ENCODE data around the gene LRRC8D.

Gene LRRC8D

DNA sequence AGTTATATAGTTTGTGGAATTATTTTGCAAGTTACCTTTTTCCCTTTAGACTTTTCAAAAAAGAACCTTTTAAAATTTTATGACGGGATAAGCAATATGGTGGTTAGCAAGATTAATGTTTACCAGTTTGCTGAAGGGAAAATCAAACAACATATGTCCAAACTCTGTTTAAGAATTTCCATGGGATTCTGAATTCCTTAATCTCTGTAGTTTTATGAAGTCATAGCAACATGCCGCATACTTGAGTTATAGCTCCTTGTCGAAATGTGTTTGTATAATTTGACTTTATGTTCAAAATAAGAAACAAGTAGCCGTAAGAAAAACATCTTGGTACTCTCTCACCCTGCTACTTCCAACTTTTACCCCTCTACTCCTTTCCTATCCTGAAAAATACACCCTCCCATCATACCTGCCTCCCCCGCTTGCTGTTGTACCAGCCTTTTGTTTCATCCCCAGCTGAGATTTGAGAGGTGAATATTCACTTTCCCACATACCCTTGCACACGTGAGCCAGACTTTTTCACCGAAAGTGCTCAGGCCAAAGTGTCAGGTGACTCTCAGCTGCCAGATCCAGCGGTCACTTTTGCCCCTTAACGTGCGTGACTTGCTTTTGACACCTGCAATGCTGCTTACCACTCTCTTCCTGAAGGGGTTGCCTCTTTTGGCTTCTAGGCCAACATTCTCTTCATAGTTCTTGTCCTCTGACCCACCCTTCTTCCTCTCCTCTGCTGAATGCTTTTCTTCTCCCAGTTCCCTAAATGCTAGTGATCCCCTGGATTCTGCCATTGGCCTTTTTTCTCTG lies 90.6 kb downstream of the LRRC8D start:
- no peak for DNase-seq (ENCODE audit: extremely low read depth, insufficient read length)
- Histone ChIP-seq H3K36me3 (ENCODE audit: control insufficient read depth, insufficient read depth, low read length) (no peaks in the 10 kb centered on the region; the same call in 1 of the 2 replicates), H3K4me3 (replicated peaks; ENCODE audit: low read depth, low read length) (no peak overlapping the region), H3K27me3 (replicated peaks; ENCODE audit: control insufficient read depth, insufficient read depth, low read length) (no peaks in the 10 kb centered on the region)
- TF ChIP-seq, protein P1, sequence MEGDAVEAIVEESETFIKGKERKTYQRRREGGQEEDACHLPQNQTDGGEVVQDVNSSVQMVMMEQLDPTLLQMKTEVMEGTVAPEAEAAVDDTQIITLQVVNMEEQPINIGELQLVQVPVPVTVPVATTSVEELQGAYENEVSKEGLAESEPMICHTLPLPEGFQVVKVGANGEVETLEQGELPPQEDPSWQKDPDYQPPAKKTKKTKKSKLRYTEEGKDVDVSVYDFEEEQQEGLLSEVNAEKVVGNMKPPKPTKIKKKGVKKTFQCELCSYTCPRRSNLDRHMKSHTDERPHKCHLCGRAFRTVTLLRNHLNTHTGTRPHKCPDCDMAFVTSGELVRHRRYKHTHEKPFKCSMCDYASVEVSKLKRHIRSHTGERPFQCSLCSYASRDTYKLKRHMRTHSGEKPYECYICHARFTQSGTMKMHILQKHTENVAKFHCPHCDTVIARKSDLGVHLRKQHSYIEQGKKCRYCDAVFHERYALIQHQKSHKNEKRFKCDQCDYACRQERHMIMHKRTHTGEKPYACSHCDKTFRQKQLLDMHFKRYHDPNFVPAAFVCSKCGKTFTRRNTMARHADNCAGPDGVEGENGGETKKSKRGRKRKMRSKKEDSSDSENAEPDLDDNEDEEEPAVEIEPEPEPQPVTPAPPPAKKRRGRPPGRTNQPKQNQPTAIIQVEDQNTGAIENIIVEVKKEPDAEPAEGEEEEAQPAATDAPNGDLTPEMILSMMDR (IDR thresholded peaks at IDR 0.05; ENCODE audit: insufficient read depth, low read length, poor library complexity, severe bottlenecking), result no peak

- TF ChIP-seq, protein P1 (IDR thresholded peaks at IDR 0.05; ENCODE audit: insufficient read depth, low read length, poor library complexity, severe bottlenecking), result no peak
- no peak overlapping the region for H3K4me3 ChIP-seq (replicated peaks; ENCODE audit: low read depth, low read length)
- H3K27me3 ChIP-seq (replicated peaks; ENCODE audit: control insufficient read depth, insufficient read depth, low read length), result no peaks in the 10 kb centered on the region
- DNase-seq (ENCODE audit: extremely low read depth, insufficient read length), result no peak
- H3K36me3 ChIP-seq (ENCODE audit: control insufficient read depth, insufficient read depth, low read length), result no peaks in the 10 kb centered on the region; the same call in 1 of the 2 replicates
Observed at GRCh38 chr1:89912073-89912472, 91.2 kb downstream of the LRRC8D start.

GRCh38 chr1:89913353-89914095 lies 92.7 kb downstream of the LRRC8D start:
- no peak for DNase-seq (ENCODE audit: extremely low read depth, insufficient read length)
- TF ChIP-seq, protein P1 (IDR thresholded peaks at IDR 0.05; ENCODE audit: insufficient read depth, low read length, poor library complexity, severe bottlenecking), result no peak
- Histone ChIP-seq H3K4me3 (replicated peaks; ENCODE audit: low read depth, low read length) (no peak overlapping the region), H3K36me3 (ENCODE audit: control insufficient read depth, insufficient read depth, low read length) (no peaks in the 10 kb centered on the region; the same call in none of the 2 replicates), H3K27me3 (replicated peaks; ENCODE audit: control insufficient read depth, insufficient read depth, low read length) (no peaks in the 10 kb centered on the region)

DNA sequence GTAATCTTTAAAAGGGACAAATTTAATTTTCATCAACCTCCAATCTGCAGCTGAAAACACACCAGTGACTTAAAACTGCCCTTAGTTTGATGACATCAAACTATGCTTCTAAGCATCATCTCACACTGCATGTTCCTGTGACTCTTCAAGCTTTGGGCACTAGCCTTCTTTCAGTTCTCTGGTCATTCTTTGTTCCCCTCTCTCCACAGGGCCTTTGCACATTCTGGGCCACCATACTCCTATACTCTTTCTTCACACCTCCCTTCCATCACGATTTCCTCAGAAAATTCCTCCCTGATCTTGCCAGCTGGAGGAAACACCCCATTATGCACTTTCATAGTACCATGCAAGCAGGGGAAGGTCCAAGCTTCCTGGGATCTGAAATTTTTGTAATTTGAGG lies 96.5 kb downstream of the LRRC8D start:
- Histone ChIP-seq H3K27me3 (replicated peaks; ENCODE audit: control insufficient read depth, insufficient read depth, low read length) (no peaks in the 10 kb centered on the region), H3K36me3 (ENCODE audit: control insufficient read depth, insufficient read depth, low read length) (no peaks in the 10 kb centered on the region; the same call in 1 of the 2 replicates), H3K4me3 (replicated peaks; ENCODE audit: low read depth, low read length) (no peak overlapping the region)
- DNase-seq (ENCODE audit: extremely low read depth, insufficient read length), result no peak
- TF ChIP-seq, protein P1 (IDR thresholded peaks at IDR 0.05; ENCODE audit: insufficient read depth, low read length, poor library complexity, severe bottlenecking), result no peak

DNA sequence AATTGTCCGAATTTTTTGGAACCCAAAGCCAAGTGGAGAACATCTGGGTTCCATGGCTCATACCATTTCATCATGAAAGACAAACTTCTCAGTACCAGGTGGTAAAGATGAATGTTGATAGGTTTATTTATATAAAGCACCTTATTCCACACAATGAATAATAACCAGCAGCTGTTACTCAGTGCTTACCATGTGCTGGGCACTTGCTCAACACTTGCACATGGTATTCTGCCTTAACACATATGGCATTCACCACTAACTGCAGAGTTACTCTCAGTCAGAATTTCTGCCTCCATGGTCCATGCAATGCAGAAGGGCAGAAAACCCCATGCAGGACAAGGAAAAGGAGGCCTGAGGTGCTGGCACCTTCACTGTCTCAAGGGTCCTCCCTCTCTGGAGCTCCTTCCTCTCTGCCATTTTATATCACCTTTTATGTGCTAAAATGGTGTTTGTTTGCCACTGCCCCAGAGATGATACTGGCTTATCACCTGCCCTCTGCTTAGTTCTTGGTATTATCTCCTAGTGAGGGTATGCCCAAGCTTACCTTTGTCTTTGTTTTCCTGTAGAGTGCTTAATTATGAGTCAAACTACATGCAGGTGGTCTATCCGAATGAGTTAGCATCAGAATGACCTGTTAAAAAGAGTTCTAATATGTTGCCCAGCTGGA lies 97.4 kb downstream of the LRRC8D start:
- no peaks in the 10 kb centered on the region for H3K27me3 ChIP-seq (replicated peaks; ENCODE audit: control insufficient read depth, insufficient read depth, low read length)
- no peak for DNase-seq (ENCODE audit: extremely low read depth, insufficient read length)
- TF ChIP-seq, protein P1 (IDR thresholded peaks at IDR 0.05; ENCODE audit: insufficient read depth, low read length, poor library complexity, severe bottlenecking), result no peak
- no peaks in the 10 kb centered on the region; the same call in 1 of the 2 replicates for H3K36me3 ChIP-seq (ENCODE audit: control insufficient read depth, insufficient read depth, low read length)
- H3K4me3 ChIP-seq (replicated peaks; ENCODE audit: low read depth, low read length), result no peak overlapping the region
